ENCODE measurements around the gene ADGRV1.
"Not testable (repeated sequence)": the region's sequence is repeated elsewhere in the genome, so short reads cannot be mapped to it uniquely, and the experiment has no call there.

Gene ADGRV1

DNA sequence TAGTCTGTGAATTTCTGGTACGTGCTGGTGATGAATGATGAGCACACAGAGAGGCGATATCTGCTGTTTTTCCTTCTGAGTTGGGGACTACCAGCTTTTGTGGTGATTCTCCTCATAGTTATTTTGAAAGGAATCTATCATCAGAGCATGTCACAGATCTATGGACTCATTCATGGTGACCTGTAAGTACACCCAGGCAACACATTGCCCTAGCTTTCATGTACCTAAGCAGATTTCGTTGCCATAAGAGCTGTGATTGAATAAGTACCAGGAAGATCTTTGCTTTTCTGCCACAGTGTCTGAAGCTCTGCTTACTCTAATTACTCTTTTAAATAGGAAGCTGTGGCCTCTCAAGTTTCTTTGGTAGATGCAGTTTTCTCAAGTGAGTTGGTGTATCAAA, 426.7 kb downstream of the ADGRV1 start:
- DNase-seq (ENCODE audit: low read depth in 2 of 2), result no peak

DNA sequence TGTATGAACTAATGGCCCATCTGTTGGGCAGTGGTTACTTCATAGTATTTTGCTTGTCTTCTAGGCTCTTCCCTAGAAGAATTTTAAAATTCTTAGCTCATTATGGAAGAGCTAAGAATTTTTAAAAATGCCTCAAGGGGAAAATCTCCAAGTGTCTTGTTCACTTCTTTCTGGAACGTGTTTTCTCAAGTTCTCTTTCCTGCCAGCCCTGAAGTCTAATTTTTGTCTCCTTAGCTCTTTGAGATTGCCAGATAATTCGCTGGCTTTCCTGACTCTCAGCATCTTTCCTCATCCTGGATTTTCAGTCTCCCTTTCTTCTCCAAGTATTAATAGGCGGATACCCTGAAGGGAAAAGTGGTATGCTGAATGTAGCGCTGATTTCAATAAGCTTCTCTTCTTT, 429.1 kb downstream of the ADGRV1 start:
- DNase-seq (ENCODE audit: low read depth in 2 of 2), result no peak

DNA sequence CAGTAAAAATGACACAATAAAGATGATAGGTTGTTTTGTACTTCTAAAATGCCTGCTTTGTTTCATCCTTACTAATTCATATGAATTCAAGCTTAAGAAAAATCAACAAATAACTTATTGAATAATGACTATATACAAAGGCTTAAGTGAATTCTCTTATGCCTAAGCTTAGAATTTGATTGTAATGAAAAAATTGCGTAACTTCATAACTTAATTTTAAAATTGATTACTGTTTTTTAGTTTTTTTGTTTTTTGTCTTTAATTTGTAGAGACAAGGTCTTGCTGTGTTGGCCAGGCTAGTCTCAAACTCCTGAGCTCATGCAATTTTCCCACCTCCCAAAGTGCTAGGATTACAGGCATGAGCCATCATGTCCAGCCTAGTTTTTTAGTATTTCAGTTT, 432.6 kb downstream of the ADGRV1 start:
- DNase-seq (ENCODE audit: low read depth in 2 of 2), result no peak

DNA sequence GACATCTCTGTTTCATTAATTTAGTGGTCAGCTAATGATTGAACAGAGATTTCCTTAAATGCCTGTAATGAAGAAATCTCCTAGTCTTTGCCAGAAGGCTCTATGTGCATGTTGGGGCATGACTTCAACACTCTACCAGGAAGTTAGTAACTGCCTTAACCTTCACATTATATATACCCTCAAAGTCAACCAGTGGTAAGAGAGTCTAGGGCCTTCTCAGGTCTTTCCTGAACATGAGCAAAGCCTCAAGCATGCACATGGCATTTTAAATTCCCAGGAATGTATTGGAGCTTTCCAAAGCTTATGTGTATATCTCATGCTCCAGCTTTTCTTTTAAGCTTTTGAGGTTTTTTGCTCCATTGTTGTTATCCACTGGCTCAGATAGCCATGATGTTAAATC, 436.2 kb downstream of the ADGRV1 start:
- no peak for DNase-seq (ENCODE audit: low read depth in 2 of 2)

DNA sequence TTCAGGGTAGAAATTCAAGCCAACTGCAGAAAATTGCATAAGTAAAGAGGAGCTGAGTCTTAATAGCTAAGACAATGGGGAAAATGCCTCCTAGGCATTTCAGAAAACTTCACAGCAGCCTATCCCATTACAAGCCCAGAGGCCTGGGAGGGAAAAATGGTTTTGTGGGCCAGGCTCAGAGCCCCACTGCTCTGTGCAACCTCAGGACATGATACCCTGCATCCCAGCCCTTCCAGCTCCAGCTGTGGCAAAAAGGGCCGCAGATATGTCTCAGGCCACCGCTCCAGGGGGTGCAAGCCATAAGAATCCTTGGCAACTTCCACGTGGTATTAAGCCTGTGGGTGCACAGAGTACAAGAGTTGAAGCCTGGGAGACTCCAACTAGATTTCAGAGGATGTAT, 437.5 kb downstream of the ADGRV1 start:
- DNase-seq (ENCODE audit: low read depth in 2 of 2), result no peak

DNA sequence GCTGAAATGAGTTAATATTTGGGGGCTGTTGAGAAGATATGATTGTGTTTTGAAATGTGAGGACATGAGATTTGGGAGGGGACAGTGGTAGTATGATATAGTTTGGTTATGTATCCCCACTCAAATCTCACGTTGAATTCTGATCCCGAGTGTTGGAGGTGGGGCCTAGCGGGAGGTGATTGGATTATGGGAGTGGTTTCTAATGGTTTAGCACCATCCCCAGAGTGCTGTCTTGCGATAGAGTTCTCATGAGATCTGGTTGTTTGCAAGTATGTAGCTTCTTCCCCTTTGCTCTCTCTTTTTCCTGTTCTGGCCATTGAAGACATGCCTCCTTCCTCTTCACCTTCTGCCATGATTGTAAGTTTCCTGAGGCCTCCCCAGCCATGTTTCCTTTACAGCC, 438.5 kb downstream of the ADGRV1 start:
- DNase-seq (ENCODE audit: low read depth in 2 of 2), result no peak

DNA sequence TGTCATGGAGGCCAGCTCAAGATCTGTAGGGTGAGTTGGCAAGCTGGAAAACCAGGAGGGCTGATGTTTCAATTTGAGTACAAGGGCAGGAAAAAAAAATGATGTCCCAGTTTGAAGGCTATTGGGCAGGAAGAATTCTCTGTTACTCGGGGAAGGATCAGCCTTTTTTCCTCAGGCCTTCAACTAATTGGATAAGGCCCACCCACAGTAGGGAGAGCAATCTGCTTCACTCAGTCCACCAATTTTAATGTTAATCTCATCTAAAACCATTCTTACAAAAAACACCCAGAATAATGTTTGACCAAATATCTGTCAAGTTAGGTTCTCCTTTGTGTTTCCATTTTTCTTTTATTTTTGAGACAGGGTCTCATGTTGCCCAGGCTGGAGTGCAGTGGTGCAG, 442.1 kb downstream of the ADGRV1 start:
- DNase-seq (ENCODE audit: low read depth in 2 of 2), result no peak

DNA sequence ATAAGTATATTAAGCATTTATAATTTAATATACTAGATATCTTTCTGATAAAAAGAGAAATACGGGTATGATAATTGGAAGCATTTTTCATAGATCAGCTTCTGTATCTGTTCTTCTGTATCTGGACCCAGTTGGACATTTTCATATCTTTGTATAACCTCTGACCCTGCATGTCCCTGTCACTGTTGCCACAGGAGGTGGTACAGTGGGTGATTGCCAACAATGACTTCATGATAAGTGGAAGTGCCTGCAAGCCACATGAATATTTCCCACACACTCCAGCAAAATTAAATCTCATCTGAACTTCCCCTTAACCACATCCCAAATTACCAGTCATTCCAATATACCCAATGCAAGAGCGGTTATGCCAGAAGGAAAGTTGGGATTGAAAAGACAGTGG, 448.1 kb downstream of the ADGRV1 start:
- DNase-seq (ENCODE audit: low read depth in 2 of 2), result no peak

DNA sequence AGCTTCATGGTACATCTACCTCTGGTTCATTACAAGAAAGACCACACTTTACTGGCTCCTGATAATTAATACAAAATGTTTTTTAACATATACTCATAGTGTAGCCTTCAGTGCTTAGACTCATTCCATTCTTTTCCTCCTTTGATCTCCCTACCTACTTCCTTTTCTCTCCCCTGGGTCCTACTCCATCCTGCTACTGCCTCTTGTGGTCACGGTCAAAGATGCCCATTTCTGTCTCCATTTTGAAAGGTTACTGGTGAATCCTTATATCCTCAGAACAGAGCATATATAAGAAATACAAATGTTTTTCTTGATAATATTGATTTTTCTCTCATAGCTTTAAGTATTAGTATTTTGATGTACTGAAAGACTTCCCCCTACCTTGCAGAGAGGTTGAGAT, 448.7 kb downstream of the ADGRV1 start:
- DNase-seq (ENCODE audit: low read depth in 2 of 2), result no peak

DNA sequence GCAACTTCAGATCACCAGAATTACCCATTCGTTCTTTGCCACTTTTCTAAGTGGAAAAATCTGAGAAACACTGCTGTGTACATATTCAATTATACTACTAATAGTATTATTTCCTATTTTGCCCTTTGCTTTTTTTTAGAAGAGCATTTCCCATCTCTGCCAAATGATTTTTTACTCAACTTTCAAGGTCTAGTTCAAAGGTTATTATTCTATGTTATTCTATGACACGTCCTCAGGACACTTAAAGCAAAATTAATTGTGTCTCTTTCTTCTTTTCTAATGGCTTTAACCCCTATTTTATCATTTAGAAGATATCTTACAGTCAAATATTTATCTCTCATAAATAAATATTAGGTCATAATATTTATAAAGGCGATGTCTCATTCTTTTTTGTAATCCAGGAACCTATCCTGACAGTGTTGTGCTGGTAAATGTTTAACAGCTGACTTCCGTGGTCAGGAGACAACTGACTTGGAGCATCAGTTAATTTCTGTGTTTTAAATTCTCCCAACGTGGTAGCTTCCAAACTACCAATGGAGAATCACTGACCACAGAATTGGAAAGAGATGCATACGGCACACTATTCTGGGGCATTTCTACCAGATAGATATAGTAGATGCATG, 449.3 kb downstream of the ADGRV1 start:
- no peak for DNase-seq (ENCODE audit: low read depth in 2 of 2)

DNA sequence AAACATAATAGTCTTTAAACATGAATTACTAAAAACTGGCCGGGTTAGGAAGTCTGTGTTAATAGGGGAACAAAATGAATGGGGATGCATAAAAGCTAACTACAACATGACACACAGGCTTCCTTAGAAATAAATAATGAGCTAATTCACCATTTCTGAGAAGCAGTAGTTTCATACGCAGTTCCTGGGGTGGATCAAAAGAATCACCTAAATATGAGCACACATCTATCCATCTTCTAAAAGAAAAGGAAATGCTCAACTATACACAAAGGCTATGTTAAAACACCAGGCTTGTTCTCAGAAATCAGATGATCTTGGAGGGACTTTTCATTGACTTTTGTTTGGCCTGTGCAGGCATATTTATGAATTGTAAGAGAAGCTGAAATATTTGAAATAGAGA, 451.5 kb downstream of the ADGRV1 start:
- DNase-seq (ENCODE audit: low read depth in 2 of 2), result no peak

DNA sequence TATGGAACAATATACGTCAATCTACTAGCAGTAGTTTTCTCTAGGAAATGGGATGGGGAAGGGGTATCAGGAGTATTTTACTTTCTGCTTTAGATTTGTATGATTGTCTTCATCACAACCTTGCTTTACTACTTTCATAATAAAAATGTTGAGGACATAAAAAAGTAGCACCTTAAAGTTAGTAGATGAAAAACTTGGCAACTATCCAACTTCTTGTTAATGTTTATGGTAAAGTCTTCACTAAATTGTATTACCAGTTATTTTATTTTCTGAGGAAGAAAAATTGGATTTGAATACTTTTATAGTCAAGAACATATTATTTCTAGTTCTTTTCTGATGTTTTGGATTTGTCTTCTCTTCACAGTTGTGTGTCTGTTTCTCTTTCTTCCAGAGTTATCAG, 452.4 kb downstream of the ADGRV1 start:
- no peak for DNase-seq (ENCODE audit: low read depth in 2 of 2)

DNA sequence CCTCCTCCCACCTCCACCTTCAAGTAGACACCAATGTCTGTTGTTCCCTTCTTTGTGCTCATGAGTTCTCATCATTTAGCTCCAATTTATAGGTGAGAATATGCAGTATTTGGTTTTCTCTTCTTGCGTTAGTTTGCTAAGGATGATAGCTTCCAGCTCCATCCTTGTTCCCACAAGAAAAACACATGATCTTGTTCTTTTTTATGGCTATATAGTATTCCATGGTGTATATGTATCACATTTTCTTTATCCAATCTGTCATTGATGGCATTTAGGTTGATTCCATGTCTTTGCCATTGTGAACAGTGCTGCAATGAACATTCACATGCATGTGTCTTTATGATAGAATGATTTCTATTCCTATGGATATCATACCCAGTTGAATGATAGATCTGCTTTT, 454.3 kb downstream of the ADGRV1 start:
- DNase-seq (ENCODE audit: low read depth in 2 of 2), result not testable (repeated sequence)

DNA sequence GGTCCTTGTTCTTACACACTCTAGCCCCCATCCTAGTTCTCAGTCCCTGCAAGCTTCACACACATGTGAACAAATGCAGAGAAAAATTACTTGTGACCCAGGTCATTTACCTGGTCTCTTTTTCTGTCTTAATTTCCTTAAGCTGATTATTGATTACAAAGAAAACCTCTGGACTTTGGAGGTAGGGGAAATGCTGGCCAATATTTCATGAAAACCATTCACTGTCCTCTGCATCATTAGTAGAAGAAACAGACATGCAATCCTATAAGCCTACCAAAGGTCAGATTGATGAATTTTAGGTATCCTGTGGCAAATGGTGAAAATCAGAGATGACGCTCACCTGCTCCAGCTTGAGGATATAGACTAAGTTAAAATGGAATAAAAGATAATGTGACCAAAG, 457.7 kb downstream of the ADGRV1 start:
- no peak for DNase-seq (ENCODE audit: low read depth in 2 of 2)

DNA sequence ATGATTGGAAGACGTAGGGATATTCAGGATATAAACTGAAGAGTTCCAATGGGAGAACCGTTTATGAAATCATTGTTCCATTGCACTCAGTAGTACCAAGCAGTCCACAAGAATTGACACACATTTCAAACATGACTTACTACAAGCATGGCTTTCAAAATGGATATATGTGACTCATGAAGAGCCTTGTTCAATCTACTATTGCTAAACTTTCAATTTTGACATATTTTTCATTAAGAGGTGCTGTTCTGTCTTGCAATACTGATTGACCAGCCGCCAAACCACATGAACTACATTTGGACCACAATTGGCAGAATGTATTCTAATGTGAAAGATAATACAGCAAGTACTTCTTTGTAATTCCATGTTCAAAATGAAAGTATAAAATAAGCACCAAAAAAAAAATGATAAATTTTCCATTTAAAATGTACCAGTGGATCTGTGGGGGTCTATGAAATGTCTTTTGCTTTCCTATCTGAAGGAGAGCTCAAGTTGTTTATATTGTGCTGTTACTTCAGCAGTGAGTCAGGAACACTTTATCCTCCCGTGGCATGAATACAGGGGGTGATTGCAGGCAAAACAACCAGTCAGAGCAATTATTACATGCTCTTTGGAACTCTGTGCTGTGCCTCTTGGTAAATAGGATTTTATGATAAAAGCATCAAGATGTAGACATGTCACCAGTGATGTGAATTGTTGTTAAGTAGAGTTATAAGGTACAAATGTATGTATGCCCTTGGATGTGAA, 458.5 kb downstream of the ADGRV1 start:
- DNase-seq (ENCODE audit: low read depth in 2 of 2), result no peak

DNA sequence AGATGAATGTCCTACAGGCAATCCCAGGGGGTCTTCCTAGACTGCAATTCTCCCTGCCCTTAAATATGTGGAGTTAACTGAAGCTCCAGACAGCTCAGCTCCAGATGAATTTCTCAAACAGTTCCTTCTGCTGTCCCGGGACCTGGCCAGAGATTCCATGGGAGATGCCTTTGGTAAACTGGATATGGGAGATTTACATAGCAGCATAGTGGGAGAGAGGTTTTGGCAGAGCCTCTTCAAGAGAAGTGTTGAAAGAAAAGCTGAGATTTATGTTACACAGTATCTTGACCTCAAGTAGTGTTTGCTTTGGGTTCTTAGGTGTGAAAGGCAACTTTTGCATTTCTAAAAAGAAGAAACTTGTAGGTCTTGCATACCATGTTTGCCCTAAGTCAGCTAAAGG, 459.6 kb downstream of the ADGRV1 start:
- DNase-seq (ENCODE audit: low read depth in 2 of 2), result no peak

DNA sequence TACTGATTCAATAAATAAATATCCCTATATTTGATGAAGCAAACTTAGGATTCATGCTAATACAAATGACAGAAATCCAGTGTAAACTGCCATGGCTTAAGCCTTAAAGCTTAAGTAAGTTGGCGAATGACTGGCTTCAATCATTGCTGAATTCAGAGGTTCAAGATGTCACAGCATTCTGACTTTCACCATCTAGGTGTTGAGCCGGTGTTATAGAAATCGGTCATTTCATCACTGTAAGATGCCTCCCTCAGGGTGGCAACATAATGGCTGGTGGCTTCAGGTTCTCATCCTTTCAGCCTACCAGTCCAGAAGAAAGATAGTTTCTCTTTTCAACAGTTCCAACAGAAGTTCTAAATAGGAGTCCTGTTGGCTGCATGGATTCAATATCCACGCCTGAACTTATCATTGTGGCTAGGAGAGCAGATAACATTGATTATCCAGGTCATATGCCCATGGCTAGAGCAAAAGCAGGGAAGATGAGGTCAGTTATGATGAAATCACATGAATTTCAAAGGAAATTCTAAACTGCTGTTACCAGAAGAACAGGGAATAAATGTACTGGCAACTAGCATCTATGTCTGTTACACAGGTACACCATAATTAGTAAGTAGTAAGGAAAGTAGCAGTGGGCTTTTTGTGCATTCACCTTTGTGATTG, 460.2 kb downstream of the ADGRV1 start:
- DNase-seq (ENCODE audit: low read depth in 2 of 2), result no peak

DNA sequence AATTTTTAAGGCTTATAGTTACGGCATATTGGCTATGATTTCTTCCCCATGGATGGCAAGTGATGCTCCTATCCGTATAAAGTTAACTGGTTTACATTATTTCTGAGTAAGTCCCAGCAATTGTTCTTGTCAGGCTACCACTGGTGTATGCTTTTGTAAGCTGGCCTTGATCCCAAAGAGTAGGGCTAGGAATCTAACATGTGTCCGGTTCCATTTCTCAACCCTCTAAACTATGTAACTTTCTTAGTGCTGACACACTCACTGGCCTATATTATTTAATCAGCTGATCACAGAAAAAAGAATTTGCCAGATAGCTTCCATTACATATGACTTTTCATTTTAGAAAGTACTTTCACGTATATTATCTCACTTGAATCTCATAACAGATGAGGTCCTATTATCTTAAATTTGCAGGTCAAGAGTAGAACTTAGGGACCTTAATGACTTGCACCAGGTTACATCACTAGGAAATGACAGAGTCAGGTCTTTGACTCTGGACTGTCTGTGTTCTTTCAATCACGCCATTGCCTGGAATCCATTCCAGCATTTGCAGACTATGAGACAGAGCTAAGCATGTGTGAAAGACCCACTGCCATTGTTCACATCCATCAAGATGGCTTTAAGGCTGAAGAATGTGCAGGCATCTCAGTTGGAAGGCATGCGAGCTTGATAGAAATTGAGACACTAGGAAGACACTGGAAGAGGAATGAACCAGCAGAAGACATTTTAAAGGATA, 461.6 kb downstream of the ADGRV1 start:
- no peak for DNase-seq (ENCODE audit: low read depth in 2 of 2)

DNA sequence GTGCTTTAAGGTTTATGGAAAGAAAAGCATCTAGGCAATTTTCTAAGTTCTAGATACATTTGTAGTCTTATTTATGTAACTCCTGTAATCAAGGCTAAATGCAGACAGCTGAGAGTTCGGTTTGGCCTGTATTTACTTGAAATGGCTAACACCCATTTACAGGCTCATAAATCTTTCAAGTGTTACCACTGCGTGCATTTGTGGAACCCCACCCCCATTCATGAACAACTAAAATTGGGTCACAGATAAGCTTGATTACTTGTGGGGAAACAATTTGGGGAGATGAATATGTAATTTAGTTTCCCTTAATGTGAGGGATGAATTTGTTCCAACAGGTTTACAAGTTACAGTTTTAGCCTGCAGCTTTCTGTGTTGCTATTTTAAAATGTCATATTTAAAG, 463.9 kb downstream of the ADGRV1 start:
- no peak for DNase-seq (ENCODE audit: low read depth in 2 of 2)

DNA sequence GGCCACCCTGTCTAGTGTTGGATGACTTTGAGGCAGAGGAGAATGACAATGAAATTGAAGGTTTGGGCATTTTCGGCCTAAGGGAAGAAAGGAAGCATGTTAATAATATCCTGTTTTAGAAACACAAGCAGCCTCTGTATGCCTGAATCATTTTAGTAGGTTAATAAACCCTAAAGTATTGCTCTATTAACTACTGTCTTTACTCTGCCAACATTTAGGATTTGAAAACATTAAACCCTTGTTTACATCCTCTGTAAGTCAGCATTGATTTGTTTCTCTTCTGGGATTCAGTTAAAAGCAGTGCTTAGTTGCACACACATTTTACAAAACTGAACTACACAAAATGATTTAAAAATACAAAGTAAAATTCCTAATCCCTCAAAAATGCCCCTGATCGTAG, 465.6 kb downstream of the ADGRV1 start:
- DNase-seq (ENCODE audit: low read depth in 2 of 2), result no peak

DNA sequence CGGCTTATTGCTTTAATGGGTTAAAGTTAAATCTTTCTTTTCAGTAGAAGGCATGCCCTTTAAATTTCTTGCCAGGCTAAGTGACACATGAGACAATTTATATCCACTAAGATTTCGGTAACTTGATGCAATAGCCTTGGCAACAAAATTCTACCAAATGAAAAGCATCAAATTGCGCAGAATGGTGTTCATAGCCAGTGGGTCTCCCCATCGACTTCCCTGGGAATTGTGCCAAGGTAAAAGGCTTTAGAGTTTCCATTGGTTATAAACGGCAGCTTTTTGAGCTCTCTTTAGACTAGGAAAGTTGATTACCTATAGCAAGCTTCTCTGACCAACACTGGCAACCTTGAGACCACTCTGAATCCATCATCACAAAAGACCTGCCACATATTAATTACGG, 466.1 kb downstream of the ADGRV1 start:
- DNase-seq (ENCODE audit: low read depth in 2 of 2), result no peak

DNA sequence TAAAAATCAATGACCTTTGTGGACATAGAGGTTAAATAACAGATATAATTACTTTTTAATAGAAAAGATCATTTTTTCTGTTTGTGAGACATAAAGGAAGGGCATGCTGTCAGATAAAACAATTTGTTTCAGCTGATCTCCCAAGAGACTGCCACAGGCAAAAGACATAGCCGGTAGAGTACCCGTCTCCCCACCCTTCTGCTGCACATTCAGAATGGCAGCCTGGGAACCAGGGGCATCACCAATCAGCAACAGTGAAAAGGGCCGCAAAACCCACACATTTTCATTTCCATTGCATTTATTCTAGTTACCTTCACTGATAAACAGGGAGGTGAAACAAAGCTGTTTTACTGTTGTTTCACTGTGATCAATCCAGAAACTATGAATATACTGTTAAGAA, 466.9 kb downstream of the ADGRV1 start:
- DNase-seq (ENCODE audit: low read depth in 2 of 2), result no peak

DNA sequence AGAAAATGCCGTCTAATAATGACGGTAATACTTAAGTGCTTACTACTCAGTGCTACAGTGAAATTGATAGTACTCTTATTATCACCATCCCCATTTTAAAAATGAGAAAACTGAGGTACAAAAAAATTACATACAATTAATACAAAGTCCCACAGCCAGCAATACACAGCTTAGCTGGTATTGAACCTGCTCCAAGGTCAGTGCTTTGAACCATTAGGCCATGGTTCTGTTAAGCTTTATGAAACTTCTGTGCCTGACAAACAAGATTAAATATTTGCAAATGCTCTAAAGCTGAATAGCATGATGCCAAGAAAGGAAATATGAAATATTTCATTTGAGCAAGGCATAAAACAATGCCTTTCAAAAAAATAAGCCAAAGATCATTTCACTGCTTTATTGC, 467.4 kb downstream of the ADGRV1 start:
- DNase-seq (ENCODE audit: low read depth in 2 of 2), result no peak
